HG03457 (cell line): ENCODE measurements around the gene PLS1.
"Not testable (repeated sequence)": the region's sequence is repeated elsewhere in the genome, so short reads cannot be mapped to it uniquely, and the experiment has no call there.

Experiments
- ATAC-seq: cut with Tn5 transposase; IDR thresholded peaks from one replicate; pipeline ENCODE4 v1.9.1; 2021; ENCODE audit warnings: moderate number of reproducible peaks; ENCODE audit not compliant: unreplicated experiment

PLS1 gene

GRCh38 chr3:142595141-142595540, 1.1 kb upstream of the PLS1 start:
- ATAC-seq = no peak

- ATAC-seq = no peak
Measured at GRCh38 chr3:142595581-142595950, 627 bp upstream of the PLS1 start.

DNA sequence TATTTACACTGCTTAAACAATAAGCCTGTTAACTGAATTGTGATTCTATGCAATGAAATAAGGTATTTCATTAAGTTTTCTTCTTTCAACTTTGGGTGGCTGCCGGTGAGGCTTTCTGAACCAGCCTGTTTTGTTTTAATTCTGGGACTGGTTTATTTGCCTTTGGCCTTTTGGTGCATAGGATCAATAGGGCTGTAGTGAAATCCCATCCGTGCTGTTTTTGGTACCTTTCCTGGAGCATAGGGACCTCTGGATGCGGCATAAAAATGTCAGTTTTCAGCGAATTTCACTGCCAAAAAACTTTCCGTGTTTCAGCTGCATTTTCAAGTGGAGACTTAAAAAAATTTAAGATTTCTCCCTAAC, 514 bp downstream of the PLS1 start:
- ATAC-seq = peak; percentile 10

DNA sequence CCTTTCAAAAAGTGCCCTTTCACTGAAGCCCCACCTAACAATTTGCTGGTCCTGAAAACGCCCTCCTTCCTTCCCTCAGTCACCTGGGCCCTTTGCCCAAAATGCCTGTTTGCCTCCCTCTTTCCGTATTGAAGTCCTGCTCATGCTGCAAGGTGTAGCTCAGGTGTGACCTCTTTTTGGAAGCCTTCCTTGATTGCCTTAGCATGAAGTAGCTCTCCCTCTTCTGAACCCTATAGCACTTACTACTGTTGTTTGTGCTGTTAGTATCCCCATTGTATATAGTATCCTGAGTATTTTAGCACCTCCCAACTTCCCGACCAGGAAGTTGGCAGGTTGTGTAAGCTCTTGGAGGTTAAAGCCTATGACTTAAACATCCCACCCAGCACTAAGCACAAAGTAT, 1.7 kb downstream of the PLS1 start:
- no peak for ATAC-seq

DNA sequence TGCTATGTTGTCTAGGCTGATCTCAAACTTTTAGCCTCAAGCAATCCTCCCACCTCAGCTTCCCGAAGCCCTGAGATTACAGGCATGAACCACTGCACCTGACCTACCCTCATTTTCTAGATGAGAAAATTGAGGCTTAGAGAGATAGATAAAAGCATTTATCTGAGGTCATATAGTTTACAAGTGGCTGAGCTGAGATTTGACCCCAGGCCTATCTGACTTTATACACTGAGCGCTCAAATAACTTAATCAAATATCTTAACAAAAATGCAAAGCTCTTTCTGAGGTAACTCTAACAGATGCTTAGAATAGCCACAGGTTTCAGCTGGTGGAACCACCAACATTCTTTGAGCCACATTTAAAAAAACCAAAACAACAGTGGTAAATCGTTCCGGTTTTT, 5.5 kb downstream of the PLS1 start:
- no peak for ATAC-seq

DNA sequence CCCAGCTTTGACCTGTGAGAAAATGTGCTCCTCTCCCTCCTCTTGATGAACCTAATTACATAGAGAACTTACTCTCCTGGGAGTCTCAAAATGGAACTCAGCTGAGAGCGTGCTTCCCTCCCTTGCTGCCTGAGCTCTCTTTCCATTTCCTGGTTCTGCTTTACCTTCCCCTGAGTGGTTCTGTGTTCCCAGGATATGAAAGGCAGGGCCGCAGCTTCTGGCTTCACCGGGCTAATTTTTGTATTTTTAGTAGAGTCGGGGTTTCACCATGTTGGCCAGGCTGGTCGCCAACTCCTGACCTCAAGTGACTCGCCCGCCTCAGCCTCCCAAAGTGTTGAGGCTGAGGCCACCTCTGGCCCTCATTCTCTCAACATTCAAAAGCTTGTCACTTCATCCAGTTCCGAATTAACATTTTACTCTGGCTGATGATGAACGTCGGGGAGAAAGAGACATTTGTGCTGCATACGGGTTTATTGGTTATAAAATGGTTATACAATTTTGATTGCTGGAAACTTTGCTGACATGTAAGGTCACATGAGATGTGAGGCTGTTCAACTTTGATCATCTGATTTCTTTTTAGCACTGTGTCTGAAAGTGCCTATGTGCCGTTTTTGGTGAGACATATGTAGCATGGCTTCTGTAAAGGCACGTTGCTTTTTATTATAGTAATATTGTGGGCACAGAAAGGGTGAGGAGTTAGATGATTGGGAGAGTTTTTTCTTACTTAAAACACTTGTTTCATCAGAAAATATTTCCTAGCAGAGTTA, 6.6 kb downstream of the PLS1 start:
- ATAC-seq = no peak

DNA sequence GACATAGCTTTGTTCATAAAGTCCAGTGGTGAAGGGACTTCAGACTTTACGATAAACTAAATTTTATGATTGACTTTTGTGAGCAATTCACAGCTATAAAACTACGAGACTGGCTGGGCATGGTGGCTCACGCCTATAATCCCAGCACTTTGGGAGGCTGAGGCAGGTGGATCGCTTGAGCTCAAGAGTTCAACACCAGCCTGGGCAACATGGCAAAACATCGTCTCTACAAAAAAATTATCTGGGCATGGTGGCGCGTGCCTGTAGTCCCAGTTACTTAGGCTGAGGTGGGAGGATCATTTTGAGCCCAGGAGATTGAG, 7.2 kb downstream of the PLS1 start:
- not testable (repeated sequence) for ATAC-seq

DNA sequence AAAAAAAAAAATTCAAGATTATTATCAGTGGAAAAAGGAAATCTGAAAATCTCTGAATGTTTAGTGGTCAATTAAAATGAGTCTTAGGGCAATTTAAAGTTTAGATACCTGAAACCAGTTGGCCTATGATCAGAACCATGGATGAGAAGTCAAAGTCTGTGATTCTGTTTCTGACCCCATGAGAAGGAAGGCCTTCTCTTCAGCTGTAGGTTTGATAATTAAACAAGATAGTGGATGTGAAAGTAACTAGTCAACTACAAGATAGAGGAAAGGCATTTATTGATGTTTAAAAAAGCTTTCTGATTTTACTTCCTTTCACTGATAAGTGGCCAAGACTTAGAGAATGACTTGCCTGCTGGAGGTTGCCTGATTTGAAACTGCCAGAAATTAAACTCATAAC, 8.7 kb downstream of the PLS1 start:
- peak; percentile 52 for ATAC-seq

GRCh38 chr3:142608631-142609030, 12.4 kb downstream of the PLS1 start:
- ATAC-seq = no peak

DNA sequence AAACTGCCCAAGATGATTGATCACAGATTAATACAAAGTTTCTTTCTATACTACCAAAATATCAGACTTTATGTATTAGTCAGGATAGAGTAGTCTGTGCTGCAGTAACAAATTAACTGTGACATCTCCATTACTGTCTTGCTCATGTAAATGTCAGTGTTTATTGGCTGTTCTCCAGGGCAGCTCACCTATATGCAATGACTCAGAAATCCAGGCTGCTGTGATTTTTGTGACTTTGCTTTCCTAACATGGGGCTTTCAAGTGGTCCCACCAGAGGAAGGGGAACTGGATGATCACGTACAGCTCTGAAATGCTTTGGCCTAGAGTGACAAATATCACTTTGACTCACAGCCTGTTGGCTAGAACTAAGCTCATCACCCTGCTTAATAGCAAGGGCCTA, 12.9 kb downstream of the PLS1 start:
- ATAC-seq = no peak

- no peak for ATAC-seq
Measured at GRCh38 chr3:142611206-142611605, 15.0 kb downstream of the PLS1 start.

GRCh38 chr3:142613491-142613890, 17.3 kb downstream of the PLS1 start:
- ATAC-seq = no peak

GRCh38 chr3:142614059-142614626, 17.9 kb downstream of the PLS1 start:
- no peak for ATAC-seq

GRCh38 chr3:142615171-142615570, 19.0 kb downstream of the PLS1 start:
- no peak for ATAC-seq

DNA sequence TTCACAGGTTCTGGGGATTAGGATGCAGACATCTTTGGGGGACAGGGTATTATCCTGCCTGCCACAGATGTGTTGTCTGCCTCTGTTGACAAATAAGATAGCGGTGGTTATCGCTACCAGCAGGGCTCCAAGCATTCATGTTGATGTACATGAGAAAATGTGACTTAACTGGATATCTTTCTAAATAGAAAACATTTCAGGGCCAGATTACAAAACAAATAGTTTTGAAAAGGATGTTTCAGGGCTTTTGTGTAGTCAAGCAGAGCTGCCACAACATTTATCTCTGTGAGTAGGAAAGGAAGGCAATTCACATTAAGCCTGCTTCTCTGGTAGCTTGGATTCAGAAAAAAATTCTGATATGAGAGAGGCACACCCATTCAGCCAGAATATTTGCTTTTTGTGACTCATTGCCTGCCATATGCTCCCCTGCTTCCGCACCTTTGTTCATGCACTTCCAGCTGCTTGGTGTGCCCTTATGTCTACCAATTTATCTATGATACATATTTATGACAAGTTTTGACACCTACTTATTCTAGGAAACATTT, 22.8 kb downstream of the PLS1 start:
- ATAC-seq = no peak

- no peak for ATAC-seq
Measured at GRCh38 chr3:142622405-142622804, 26.2 kb downstream of the PLS1 start.

- no peak for ATAC-seq
Measured at GRCh38 chr3:142623194-142623593, 27.0 kb downstream of the PLS1 start.

DNA sequence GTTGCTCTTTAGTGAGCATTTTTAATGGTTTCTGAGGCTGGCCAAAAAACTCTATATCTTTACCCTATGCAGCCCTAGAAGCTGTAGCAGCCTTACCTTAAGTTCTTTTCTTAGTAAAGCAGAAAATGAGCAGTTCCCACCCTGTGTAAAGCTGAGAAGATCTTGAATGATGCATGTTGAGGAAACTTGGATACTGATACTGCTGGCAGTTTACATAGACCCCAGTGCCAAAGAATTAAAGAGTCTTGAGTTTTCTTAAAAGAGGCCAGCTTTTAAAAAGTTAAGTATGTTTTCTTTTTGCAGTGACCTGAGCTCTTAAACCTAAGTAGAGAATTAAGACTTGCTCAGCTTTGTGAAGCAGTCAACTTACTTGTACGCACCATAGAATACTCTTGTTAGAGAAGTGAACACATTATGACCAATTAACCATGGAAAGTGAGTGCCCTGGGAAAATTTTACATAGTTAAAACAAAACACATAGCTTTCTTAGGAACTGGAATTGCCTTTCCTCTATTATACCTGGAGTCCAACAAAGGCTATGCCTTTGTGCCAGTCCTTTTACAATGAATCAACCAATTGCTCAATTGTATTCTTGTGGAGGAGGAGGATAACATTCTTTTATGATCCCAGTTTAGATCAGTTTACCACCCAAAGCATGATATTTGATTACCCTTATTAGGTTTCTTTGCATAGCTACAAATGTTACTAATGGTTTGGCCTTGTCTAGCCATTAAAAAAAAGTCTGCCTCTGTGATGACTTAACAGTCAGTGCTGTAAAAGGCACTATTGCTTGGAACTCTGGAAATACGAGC, 28.4 kb downstream of the PLS1 start:
- ATAC-seq = no peak

- ATAC-seq = no peak
Measured at GRCh38 chr3:142625153-142625440, 28.9 kb downstream of the PLS1 start.

DNA sequence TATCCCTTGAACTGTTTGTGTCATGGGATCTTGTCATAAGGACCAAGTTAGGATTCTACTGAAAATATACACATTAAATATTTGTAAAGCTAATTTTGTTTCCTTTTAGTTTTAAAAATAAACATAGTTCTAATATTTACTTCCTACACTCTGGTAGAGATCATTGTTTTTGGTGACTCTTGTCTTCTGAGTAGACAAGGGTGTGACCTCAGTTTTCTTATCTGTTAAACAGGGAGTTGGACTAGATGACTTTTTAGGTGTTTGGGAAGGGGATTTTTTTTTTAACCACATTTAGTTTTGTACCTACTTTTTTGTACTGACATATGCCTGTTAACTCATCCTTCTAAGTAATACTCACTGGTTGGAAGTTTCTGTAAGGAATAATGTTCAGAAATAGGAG, 30.8 kb downstream of the PLS1 start:
- ATAC-seq = no peak

DNA sequence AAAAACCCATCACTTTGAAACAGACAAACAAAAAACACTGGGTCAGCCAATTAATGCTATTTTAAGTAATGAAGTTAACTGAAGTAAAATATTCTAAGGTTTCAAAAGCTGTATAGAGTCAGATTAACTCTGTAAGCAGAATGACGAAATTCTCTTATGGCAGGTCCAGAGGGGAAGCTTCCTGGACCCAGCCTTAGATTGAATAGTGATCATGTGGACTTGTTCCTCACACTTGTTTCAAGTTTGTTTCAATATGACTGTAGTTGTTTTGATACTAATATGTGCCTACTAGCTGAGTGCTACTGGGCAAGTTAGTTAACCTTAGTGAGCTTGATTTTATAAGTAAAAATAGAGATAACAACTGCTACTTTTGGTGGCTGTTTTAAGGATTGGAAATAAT, 32.6 kb downstream of the PLS1 start:
- no peak for ATAC-seq

DNA sequence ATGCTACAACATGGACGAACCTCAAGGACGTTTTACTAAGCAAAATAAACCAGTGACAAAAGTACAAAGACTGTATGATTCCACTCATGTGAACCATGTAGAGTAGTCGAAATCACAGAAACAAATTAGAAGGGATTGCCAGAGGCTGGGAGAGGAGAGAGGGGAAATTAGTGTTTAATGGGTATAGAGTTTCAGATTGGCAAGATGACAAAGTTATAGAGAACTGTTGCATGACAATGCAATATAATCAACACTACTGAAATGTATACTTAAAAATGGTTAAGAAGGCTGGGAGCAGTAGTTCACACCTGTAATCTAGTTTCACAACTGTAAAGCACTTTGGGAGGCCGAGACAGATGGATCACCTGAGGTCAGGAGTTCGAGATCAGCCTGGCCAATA, 36.9 kb downstream of the PLS1 start:
- no peak for ATAC-seq
